ENCODE results near the gene FGFR4.

Gene FGFR4

GRCh38 chr5:177103523-177104253 lies 17.0 kb downstream of the FGFR4 start:
- no peak for DNase-seq

GRCh38 chr5:177105691-177106476 lies 19.2 kb downstream of the FGFR4 start:
- no peak for DNase-seq

GRCh38 chr5:177107159-177107558 lies 20.4 kb downstream of the FGFR4 start:
- no peak for DNase-seq

DNA sequence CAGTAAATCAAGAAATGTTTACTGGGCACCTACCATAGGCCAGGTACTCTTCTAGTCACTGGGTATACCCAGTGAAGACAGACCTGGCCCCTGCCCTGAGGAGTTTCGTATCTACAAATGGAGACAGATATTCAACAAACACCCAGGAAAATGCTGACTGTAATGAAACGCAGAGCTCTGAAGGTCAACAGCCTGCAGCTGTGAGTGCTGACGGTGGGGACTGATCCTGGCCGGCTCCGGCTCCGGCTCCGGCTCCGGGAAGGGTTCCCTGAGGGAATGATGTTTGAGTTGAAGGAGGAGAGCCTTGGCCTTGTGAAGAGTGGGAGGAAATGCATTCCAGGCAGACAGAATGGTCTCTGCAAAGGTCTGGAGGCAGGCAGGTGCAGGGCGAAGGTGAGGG lies 23.1 kb downstream of the FGFR4 start:
- DNase-seq = no peak

DNA sequence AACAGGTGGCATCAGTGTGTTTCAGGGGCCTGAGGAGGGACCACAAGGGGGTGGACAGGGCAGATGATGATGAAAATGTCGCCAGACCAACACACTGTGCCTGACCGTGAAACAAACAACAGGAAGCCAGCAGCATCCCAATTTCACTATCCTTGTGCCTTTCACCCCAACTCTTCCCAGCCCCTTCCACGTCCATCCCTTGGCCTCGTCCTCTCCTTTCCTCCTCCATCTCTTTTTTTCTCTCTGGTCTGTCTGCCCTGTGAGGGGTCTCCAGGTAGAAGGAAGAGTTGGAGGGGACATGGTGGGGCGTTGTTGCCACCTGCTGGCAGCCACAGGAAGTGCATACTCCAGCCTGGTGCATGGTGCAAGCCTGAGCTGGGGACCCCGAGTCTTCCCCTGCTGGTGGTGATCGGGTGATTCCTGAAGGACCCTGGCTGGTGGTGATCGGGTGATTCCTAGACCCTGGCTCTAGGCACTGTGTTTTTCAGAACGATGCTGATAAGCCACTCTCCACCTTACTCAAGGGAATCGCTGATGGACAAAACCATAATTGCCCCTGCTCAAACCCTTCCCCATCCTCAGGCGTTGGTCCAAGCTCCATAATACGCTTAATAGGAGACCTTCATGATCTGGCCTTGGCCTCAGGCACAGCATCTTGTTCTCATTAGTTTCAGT lies 25.1 kb downstream of the FGFR4 start:
- peak in 1 of 2 experiments; percentile 62 for DNase-seq

GRCh38 chr5:177112589-177113220 lies 26.0 kb downstream of the FGFR4 start:
- no peak for DNase-seq

DNA sequence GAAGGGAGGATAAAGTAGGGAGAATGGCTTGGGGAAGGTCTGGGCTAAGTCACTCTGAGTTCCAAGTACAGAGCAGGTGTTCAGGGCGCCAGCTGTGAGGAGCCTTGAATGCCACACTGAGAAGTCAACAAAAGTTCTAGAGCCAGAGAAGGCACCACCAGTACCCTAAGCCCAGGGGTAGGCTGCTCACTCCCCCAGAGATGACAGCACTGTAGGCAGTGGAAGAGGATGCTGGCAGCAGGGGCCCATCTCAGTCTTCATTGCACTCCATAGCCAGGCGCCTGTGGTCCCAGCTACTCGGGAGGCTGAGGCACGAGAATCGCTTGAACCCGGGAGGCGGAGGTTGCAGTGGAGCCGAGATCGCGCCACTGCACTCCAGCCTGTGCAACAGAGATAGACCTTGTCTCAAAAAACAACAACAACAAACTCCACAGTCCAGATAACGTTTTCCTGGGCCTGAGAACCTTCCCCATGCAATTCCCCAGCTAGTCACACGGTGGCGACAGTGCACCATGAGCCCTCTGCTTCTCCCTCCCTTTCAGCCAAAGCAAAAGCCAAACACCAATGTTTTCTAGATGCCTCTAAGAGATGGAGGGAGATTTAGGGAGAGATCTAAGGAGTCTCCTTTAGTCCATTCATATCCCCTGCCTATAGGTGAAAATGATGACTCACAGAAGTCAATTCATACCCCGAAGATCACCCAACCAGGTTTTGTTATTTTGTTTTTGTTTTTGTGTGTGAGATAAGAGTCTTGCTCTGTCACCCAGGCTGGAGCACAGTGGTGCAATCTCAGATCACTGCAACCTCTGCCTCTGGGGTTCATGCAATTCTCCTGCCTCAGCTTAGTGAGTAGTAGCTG lies 27.1 kb downstream of the FGFR4 start:
- DNase-seq = peak; percentile 9 to 58

DNA sequence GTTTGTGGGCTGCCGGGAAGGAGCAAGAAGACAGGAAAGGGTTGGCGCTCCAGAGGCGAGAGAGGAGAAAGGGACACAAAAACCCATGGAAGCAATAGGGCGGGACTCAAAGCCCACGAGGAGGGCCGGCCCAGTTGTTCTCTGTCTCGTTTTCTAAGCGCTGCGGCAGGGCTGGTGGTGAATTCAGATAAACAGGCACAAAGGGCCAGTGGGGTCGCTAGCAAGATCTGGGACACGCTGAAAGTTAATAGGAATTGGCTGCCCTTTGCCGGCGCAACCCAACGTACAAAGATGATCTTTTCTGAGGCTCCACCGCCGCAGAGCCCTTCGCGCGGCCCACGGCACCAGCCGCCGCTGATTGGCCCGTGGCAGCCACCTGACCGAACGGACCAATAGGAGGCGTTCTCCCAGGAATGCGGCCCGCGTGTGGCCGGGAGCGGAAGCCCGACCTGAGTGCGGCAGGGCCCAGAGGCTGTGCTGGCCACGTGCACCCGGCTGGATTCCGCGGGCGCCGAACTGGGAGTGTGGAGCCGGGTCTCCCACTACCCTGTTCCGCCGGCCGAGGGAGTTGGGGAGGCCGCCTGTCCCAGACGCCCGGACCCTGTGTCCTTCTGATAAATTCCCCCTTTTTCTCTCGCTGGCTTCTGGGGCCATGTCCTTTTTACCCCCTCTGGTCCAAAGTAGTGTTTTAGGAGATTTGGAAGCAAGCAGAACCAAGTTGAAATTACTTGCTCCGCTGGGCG lies 30.1 kb downstream of the FGFR4 start:
- DNase-seq = no peak

DNA sequence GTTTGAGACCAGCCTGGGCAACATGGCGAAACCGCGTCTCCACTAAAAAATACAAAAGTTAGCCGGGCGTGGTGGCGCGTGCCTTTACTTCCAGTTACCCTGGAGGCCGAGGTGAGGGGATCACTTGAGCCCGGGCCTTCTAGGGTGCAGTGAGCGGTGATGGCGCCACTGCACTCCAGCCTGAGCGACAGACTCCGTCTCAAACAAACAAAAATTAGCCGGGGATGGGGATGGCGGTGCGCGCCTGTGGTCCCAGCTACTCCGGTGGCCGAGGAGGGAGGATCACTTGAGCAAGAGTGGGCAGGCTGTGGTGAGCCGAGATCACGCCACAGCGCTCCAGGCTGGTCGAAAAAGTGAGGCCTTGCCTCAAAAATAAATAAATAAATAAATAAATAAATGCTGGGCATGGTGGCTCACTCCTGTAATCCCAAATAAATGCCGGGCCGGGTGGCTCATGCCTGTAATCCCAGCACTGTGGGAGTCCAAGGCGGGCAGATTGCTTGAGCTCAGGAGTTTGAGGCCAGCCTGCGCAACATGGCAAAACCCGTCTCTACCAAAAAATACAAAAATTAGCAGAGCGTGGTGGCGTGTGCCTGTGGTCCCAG lies 30.8 kb downstream of the FGFR4 start:
- DNase-seq = no peak

DNA sequence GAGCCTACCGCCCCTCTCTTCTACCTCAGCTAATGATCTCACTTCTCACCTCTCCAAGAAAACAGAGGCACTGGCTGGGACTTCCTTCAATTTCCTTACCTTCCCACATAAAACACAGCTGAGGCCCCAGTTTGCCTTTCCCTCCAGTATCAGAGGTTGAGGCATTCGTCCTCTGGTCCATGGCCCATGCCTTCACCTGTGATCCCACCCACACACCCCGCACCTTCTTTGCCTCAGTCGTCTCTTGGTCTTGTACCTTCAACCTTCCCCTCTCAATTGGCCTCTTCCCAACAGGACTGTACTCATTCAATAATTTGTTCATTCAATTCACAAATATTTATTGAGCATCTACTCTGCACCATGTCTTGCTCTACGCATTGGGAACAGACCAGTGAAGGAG lies 35.9 kb downstream of the FGFR4 start:
- DNase-seq = no peak

GRCh38 chr5:177123789-177124485 lies 37.2 kb downstream of the FGFR4 start:
- no peak for DNase-seq

GRCh38 chr5:177124486-177124991 lies 37.8 kb downstream of the FGFR4 start:
- peak in 1 of 2 experiments; percentile 14 for DNase-seq

- no peak for DNase-seq
Measured at GRCh38 chr5:177126771-177127170, 40.1 kb downstream of the FGFR4 start.

DNA sequence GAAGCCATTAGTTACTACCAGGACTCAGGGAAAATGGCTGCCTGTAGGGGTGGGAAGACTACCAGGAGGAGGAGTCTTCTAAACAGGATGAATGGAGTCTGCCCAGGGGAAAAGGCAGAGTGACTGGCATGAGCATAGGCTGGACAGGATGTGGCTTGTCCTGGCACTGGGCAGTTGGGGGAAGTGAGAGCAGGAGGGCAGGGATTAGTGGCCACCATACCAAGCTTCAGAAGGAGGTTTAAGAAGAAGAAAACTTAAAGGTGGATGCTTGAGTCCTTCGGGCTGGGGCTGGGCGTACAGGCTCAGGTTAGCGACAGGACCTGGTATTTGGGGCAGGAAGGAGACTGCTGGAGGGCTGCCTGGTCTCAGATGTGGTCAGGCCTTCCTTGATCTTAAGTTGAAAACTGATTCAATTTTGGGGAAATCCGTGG lies 41.9 kb downstream of the FGFR4 start:
- DNase-seq = no peak

- no peak for DNase-seq
Measured at GRCh38 chr5:177130211-177131018, 43.7 kb downstream of the FGFR4 start.

GRCh38 chr5:177131019-177131320 lies 44.3 kb downstream of the FGFR4 start:
- DNase-seq = no peak

- DNase-seq = peak in 1 of 2 experiments; percentile 11
Measured at GRCh38 chr5:177131352-177132135, 44.8 kb downstream of the FGFR4 start.
